Smooth muscle cell (in vitro differentiated cells): ENCODE results near the gene MCM7. TPM values are rescaled to one million over a fixed set of nuclear protein-coding genes. Genes with fewer than 3 reads are reported as not detected.

Experiments used
- DNase-seq: peaks from one replicate; lab custom pipeline; 2025; ENCODE audit not compliant: unreplicated experiment; lab: John Stamatoyannopoulos, UW
- H2AFZ ChIP-seq: fragments of 200-600 bp; sonication (generic); 2 replicates; pipeline ENCODE4 v1.6.0; 2016; ENCODE audit warnings: antibody characterized with exemption, low read depth, mild to moderate bottlenecking
- H3F3A ChIP-seq: fragments of 200-600 bp; sonication (generic); 2 replicates; pipeline ENCODE4 v1.6.0; 2017; ENCODE audit warnings: antibody characterized with exemption, low read depth
- H3K27ac ChIP-seq: fragments of 200-600 bp; sonication (generic); 2 replicates; pipeline ENCODE4 v1.5.1; 2016; ENCODE audit warnings: low read depth, mild to moderate bottlenecking
- H3K27me3 ChIP-seq: fragments of 200-600 bp; sonication (generic); 2 replicates; pipeline ENCODE4 v1.6.1; 2016; ENCODE audit warnings: low read depth, mild to moderate bottlenecking
- H3K36me3 ChIP-seq: fragments of 200-600 bp; sonication (generic); 2 replicates; pipeline ENCODE4 v1.5.1; 2016; ENCODE audit warnings: low read depth
- H3K4me1 ChIP-seq: fragments of 200-600 bp; sonication (generic); 2 replicates; pipeline ENCODE4 v1.5.1; 2016; ENCODE audit warnings: low read depth
- H3K4me2 ChIP-seq: fragments of 200-600 bp; sonication (generic); 2 replicates; pipeline ENCODE4 v1.6.0; 2016; ENCODE audit warnings: mild to moderate bottlenecking
- H3K4me3 ChIP-seq: fragments of 200-600 bp; sonication (generic); 2 replicates; pipeline ENCODE4 v1.5.1; 2016; ENCODE audit warnings: mild to moderate bottlenecking
- H3K79me2 ChIP-seq: fragments of 200-600 bp; sonication (generic); 2 replicates; pipeline ENCODE4 v1.6.0; 2016; ENCODE audit warnings: low read depth, mild to moderate bottlenecking
- H3K9ac ChIP-seq: fragments of 200-600 bp; sonication (generic); 2 replicates; pipeline ENCODE4 v1.6.0; 2016; ENCODE audit warnings: low read depth
- H3K9me3 ChIP-seq: fragments of 200-600 bp; sonication (generic); replicated peaks from 2 replicates; pipeline ENCODE4 v1.5.1; 2016; ENCODE audit warnings: low read depth
- H4K20me1 ChIP-seq: fragments of 200-600 bp; sonication (generic); 2 replicates; pipeline ENCODE4 v1.6.0; 2016; ENCODE audit warnings: low read depth
- CTCF ChIP-seq: fragments of 200-600 bp; sonication (generic); IDR thresholded peaks from 2 replicates; pipeline ENCODE4 v1.5.1; 2017; ENCODE audit warnings: borderline replicate concordance, mild to moderate bottlenecking, antibody characterized with exemption; ENCODE audit not compliant: insufficient read depth, poor library complexity, severe bottlenecking
- whole genome bisulfite sequencing: methylation state at CpG from one replicate; pipeline ENCODE4 v1.1.7; 2016; ENCODE audit warnings: low lambda C conversion rate; 5-methylcytosine and 5-hydroxymethylcytosine counted together
- polyA plus RNA-seq: library from polyadenylated mRNA; unstranded; fragments of >200 nt; fragmentation: Nextera tagmentation; extraction: Ambion mirVana; gene quantifications from 2 replicates; pipeline ENCODE4 v1.2.1, GENCODE V29; 2016
- total RNA-seq: library from RNA; depleted of rRNA; stranded (reverse); fragments of >200 nt; gene quantifications from 2 replicates; pipeline ENCODE4 v1.2.3, GENCODE V29; 2014

The MCM7 gene
- total and polyA plus RNA-seq, 2 experiments from 2014 or later = 47.6 to 56.9 TPM

- Histone ChIP-seq H3K36me3 (peaks cover 73% of the 10 kb centered on the region), H3K4me3 (no peak overlapping the region), H2AFZ (no peak overlapping the region), H3K27me3 (no peaks in the 10 kb centered on the region), H3K4me1 (no peaks in the 10 kb centered on the region), H3K4me2 (no peak overlapping the region), H3F3A (peaks cover 11% of the 10 kb centered on the region), H4K20me1 (peaks cover 7% of the 10 kb centered on the region), H3K79me2 (peaks cover 31% of the 10 kb centered on the region), H3K27ac (no peak overlapping the region), H3K9me3 (peaks cover 35% of the 10 kb centered on the region), H3K9ac (no peak overlapping the region)
- no peak for DNase-seq
- no peak for TF ChIP-seq CTCF
- 98% methylated on average over 10 of the region's 10 CpGs for WGBS
These were observed 28.7 kb downstream of the MCM7 start for GRCh38 chr7:100072462-100072861.

GRCh38 chr7:100071018-100071723 lies 30.0 kb downstream of the MCM7 start:
- Histone ChIP-seq H3K79me2 (peaks cover 19% of the 10 kb centered on the region), H3K27ac (no peak overlapping the region), H3K4me1 (no peaks in the 10 kb centered on the region), H3K9ac (no peak overlapping the region), H2AFZ (no peak overlapping the region), H3K4me2 (no peak overlapping the region), H3K4me3 (no peak overlapping the region), H4K20me1 (no peaks in the 10 kb centered on the region), H3K36me3 (peaks cover 63% of the 10 kb centered on the region), H3K9me3 (peaks cover 35% of the 10 kb centered on the region), H3F3A (peaks cover 21% of the 10 kb centered on the region), H3K27me3 (no peaks in the 10 kb centered on the region)
- WGBS = 98% methylated on average over 11 of the region's 11 CpGs
- DNase-seq = no peak
- no peak for TF ChIP-seq CTCF

- Histone ChIP-seq H4K20me1 (no peaks in the 10 kb centered on the region), H3K36me3 (peaks cover 55% of the 10 kb centered on the region), H3K4me1 (no peaks in the 10 kb centered on the region), H3K9ac (no peak overlapping the region), H3F3A (peaks cover 25% of the 10 kb centered on the region), H3K4me3 (no peak overlapping the region), H3K27ac (no peak overlapping the region), H3K9me3 (peaks cover 35% of the 10 kb centered on the region), H3K79me2 (peaks cover 8% of the 10 kb centered on the region), H3K4me2 (no peak overlapping the region), H3K27me3 (no peaks in the 10 kb centered on the region), H2AFZ (no peak overlapping the region)
- DNase-seq = no peak
- TF ChIP-seq CTCF = no peak
- WGBS = 98% methylated on average over 5 of the region's 5 CpGs
These were observed 31.2 kb downstream of the MCM7 start for GRCh38 chr7:100069991-100070390.

- H3K27ac ChIP-seq = no peak overlapping the region
- H3K4me2 ChIP-seq = no peak overlapping the region
- no peak for TF ChIP-seq CTCF
- no peaks in the 10 kb centered on the region for H3K4me1 ChIP-seq
- H3K79me2 ChIP-seq = no peaks in the 10 kb centered on the region
- no peak for DNase-seq
- peaks cover 23% of the 10 kb centered on the region for H3K9me3 ChIP-seq
- H3K27me3 ChIP-seq = no peaks in the 10 kb centered on the region
- H3K4me3 ChIP-seq = no peak overlapping the region
- 96% methylated on average over 7 of the region's 7 CpGs for WGBS
- peaks cover 30% of the 10 kb centered on the region for H3F3A ChIP-seq
- H3K9ac ChIP-seq = no peak overlapping the region
- no peak overlapping the region for H2AFZ ChIP-seq
- peaks cover 25% of the 10 kb centered on the region for H3K36me3 ChIP-seq
- no peaks in the 10 kb centered on the region for H4K20me1 ChIP-seq
These were observed 34.2 kb downstream of the MCM7 start for GRCh38 chr7:100066953-100067352.
